ENCODE results near the gene IQGAP3. TPM values are rescaled to one million over a fixed set of nuclear protein-coding genes. Genes with fewer than 3 reads are reported as not detected.
"Not testable (repeated sequence)": the region's sequence is repeated elsewhere in the genome, so short reads cannot be mapped to it uniquely, and the experiment has no call there.

IQGAP3 gene, protein sequence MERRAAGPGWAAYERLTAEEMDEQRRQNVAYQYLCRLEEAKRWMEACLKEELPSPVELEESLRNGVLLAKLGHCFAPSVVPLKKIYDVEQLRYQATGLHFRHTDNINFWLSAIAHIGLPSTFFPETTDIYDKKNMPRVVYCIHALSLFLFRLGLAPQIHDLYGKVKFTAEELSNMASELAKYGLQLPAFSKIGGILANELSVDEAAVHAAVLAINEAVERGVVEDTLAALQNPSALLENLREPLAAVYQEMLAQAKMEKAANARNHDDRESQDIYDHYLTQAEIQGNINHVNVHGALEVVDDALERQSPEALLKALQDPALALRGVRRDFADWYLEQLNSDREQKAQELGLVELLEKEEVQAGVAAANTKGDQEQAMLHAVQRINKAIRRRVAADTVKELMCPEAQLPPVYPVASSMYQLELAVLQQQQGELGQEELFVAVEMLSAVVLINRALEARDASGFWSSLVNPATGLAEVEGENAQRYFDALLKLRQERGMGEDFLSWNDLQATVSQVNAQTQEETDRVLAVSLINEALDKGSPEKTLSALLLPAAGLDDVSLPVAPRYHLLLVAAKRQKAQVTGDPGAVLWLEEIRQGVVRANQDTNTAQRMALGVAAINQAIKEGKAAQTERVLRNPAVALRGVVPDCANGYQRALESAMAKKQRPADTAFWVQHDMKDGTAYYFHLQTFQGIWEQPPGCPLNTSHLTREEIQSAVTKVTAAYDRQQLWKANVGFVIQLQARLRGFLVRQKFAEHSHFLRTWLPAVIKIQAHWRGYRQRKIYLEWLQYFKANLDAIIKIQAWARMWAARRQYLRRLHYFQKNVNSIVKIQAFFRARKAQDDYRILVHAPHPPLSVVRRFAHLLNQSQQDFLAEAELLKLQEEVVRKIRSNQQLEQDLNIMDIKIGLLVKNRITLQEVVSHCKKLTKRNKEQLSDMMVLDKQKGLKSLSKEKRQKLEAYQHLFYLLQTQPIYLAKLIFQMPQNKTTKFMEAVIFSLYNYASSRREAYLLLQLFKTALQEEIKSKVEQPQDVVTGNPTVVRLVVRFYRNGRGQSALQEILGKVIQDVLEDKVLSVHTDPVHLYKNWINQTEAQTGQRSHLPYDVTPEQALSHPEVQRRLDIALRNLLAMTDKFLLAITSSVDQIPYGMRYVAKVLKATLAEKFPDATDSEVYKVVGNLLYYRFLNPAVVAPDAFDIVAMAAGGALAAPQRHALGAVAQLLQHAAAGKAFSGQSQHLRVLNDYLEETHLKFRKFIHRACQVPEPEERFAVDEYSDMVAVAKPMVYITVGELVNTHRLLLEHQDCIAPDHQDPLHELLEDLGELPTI (N-terminal part only)
- 13.1 TPM for polyA plus RNA-seq (2013, experiment 1 of 2)
- polyA plus RNA-seq (2013, experiment 2 of 2), result 14.0 TPM

DNA sequence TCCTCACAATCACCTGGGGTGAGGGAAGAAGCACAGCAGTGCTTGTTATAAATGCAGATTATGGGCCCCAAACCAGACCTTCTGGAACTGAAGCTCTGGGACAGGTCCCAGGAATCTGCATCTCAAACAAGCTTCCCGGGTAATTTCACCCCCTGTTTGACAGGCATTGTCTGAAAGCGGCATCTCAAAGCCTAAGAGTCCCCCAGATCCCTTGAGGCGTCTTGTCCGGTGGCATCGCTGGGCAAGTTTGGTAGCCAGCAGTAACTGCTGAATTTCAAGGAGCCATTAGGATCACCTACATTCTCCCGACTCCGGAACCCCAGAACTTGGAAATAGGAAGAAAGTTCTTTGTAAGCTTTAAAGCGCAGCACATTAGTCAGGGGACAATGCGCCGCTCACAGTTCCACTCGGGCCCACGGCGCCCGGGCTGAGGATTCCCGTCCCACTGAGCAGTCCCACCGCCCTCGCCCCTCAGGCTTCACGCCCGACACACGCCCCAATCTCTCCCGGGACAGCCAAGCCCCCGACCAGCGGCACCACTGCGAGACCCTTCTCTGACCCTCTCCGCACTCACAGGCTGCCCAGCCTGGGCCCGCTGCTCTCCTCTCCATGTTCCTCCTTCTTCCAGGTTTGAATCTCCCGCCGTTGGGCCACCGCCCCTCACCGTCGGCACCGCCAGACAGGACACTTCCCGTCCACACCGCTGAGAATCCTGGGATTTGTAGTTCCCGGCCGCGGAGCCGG lies at the start of gene IQGAP3:
TSS of gene IQGAP3 (minus strand) at position 647 of the 744 bp plus-strand sequence. CDS start at position 611, 36 bp downstream.
- WGBS, result under 1% methylated on average over 38 of the region's 38 CpGs
- Histone ChIP-seq H3K27me3 (ENCODE audit: insufficient read depth, low read length) (peaks cover 3% of the 10 kb centered on the region; the same call in 1 of the 2 replicates), H3K9ac (ENCODE audit: low read depth, low read length) (peak within 1 kb of the TSS; percentile 67), H3K36me3 (ENCODE audit: insufficient read depth, low read length) (peaks cover 16% of the 10 kb centered on the region), H3K27ac (ENCODE audit: low read depth, low read length) (no peak within 1 kb of the TSS), H3K4me3 (ENCODE audit: low read length) (peak within 1 kb of the TSS; percentile 74), H3K9me3 (ENCODE audit: insufficient read depth, low read depth, low read length) (no peaks in the 10 kb centered on the region), H3K4me1 (ENCODE audit: insufficient read depth, low read length) (peaks cover 6% of the 10 kb centered on the region)

DNA sequence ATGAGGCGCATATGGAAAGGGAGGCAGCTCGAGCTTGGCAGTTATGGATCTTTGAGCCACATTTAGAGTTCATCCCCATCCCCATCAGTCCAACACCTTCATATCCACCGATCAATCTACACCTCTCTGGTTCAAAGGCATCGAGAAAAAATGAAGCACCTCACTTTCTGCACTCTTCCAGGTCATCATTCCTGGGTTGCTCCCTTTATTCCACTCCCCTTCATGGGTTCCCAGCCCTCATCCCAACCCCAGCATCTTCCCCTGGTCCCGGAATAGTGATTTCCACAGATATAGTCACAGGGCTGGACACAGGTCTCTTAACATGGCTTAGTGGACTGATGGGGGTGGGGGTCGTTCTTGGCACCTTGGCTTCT lies 47.2 kb upstream of the IQGAP3 start:
- peaks cover 59% of the 10 kb centered on the region for H3K27me3 ChIP-seq (ENCODE audit: insufficient read depth, low read length)
- no peak overlapping the region for H3K27ac ChIP-seq (ENCODE audit: low read depth, low read length)
- no peak overlapping the region for H3K4me3 ChIP-seq (ENCODE audit: low read length)
- WGBS, result 33% methylated on average over 6 of the region's 6 CpGs
- no peaks in the 10 kb centered on the region for H3K36me3 ChIP-seq (ENCODE audit: insufficient read depth, low read length)
- no peaks in the 10 kb centered on the region for H3K9me3 ChIP-seq (ENCODE audit: insufficient read depth, low read depth, low read length)
- peaks cover 6% of the 10 kb centered on the region; the same call in 1 of the 2 replicates for H3K4me1 ChIP-seq (ENCODE audit: insufficient read depth, low read length)
- no peak overlapping the region for H3K9ac ChIP-seq (ENCODE audit: low read depth, low read length)

DNA sequence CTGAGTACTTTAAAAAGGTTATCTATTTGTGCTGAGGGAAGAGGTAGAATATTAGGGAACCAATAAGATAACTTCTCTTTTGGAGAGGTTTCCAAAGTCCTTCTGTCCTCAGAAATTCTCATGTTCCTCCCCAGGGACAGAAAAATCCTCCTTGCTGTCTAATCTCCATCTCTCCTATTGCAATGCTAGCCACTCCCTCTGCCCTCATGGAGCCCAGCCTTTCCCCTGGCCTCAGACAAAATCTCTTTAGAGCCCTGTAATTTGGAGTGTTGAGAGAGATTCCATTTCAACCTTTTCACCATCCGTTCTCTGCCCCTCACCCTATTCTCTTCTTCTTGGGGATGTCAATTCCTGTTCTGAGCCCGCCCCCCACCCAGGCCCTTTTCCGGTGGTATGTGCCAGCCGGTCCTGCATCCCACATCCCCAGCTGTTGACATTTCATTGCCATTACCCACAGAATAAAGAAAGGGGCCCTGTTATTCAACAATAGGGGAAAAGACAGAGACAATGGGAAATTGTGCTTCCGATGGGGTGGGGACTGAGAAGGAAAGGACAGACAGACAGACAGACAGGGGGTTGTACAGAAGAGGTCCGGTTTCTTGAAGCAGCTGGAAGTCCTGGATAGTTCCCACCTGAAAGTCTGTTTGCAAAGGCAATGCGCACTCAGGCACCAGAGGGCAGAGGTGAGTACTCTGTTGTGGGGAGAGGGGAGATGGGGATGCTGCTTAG lies 46.7 kb upstream of the IQGAP3 start, which contains the start of gene HAPLN2:
TSS of gene HAPLN2 (plus strand) at position 563 of the 729 bp plus-strand sequence. CDS start 4,076 bp downstream, outside the sequence.
- Histone ChIP-seq H3K9me3 (ENCODE audit: insufficient read depth, low read depth, low read length) (no peaks in the 10 kb centered on the region), H3K36me3 (ENCODE audit: insufficient read depth, low read length) (no peaks in the 10 kb centered on the region), H3K27ac (ENCODE audit: low read depth, low read length) (no peak within 1 kb of the TSS), H3K9ac (ENCODE audit: low read depth, low read length) (no peak within 1 kb of the TSS), H3K4me3 (ENCODE audit: low read length) (no peak within 1 kb of the TSS), H3K27me3 (ENCODE audit: insufficient read depth, low read length) (peaks cover 53% of the 10 kb centered on the region), H3K4me1 (ENCODE audit: insufficient read depth, low read length) (peaks cover 6% of the 10 kb centered on the region; the same call in 1 of the 2 replicates)
- 7% methylated on average over 7 of the region's 7 CpGs for WGBS

DNA sequence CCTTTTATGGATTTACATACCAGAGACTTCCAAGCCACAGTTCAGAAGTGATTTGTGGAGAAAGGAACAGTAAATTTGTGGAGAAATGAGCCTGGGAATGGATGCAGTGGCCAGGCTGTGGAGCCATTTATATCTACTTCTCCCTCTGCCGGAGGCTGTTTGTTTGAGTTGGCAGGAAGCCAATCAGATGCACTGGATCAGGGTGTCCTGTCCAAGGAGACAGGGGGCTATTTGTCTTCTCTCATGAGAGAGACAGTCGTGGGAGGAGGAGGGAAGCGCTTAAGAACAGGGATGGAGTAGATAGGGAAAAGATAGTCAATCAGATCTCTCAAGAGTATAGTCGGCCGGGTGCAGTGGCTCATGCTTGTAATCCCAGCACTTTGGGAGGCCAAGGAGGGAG lies 44.1 kb upstream of the IQGAP3 start:
- Histone ChIP-seq H3K36me3 (ENCODE audit: insufficient read depth, low read length) (no peaks in the 10 kb centered on the region), H3K27ac (ENCODE audit: low read depth, low read length) (no peak overlapping the region), H3K4me3 (ENCODE audit: low read length) (no peak overlapping the region), H3K9me3 (ENCODE audit: insufficient read depth, low read depth, low read length) (no peaks in the 10 kb centered on the region), H3K4me1 (ENCODE audit: insufficient read depth, low read length) (peaks cover 6% of the 10 kb centered on the region; the same call in 1 of the 2 replicates), H3K9ac (ENCODE audit: low read depth, low read length) (no peak overlapping the region), H3K27me3 (ENCODE audit: insufficient read depth, low read length) (peaks cover 28% of the 10 kb centered on the region)
- 66% methylated on average over 5 of the region's 5 CpGs for WGBS

DNA sequence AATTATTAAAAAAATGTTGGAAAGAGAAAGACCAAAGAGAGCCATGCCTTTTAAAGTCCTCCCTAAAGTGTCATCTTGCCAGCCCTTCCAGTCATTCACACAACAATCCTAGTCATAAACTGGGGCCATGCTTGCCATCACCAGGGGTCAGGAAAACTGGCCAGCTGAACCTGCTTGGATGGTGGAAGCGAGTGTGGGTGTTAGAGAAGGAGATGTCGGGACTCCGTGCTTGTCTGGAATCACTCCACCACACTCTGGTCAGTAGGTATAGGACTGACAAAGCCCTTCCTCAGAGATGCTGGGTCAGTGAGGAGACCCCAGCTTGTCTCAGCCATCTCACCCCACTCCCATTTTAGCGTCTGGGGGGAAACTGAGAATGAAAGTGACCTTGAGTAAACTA lies 43.6 kb upstream of the IQGAP3 start:
- Histone ChIP-seq H3K9me3 (ENCODE audit: insufficient read depth, low read depth, low read length) (no peaks in the 10 kb centered on the region), H3K9ac (ENCODE audit: low read depth, low read length) (no peak overlapping the region), H3K36me3 (ENCODE audit: insufficient read depth, low read length) (no peaks in the 10 kb centered on the region), H3K4me3 (ENCODE audit: low read length) (no peak overlapping the region), H3K4me1 (ENCODE audit: insufficient read depth, low read length) (peaks cover 6% of the 10 kb centered on the region; the same call in 1 of the 2 replicates), H3K27ac (ENCODE audit: low read depth, low read length) (no peak overlapping the region), H3K27me3 (ENCODE audit: insufficient read depth, low read length) (peaks cover 23% of the 10 kb centered on the region)
- 79% methylated on average over 3 of the region's 4 CpGs for WGBS

DNA sequence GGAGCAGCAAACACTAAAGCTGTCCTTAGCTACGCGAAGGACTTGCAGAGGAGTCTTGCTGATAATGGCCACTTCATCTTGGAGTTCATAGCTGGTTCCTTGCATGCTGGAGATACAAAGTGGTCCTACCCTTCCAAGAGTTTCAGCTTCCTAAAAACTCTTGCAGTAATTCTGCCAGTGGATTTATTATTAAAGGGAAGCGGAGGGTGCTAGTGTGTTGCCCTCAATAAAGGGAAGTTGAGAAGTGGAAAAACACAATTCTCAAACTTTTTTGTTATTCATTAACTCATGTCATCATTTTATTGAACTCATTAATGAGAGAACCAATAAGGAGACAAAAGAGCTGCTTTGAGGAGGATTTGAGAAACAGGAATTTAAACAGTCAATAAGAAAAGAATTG lies 40.3 kb upstream of the IQGAP3 start:
- H3K4me1 ChIP-seq (ENCODE audit: insufficient read depth, low read length), result no peaks in the 10 kb centered on the region
- no peak overlapping the region for H3K27ac ChIP-seq (ENCODE audit: low read depth, low read length)
- 53% methylated on average over 2 of the region's 3 CpGs for WGBS
- H3K36me3 ChIP-seq (ENCODE audit: insufficient read depth, low read length), result no peaks in the 10 kb centered on the region
- H3K4me3 ChIP-seq (ENCODE audit: low read length), result no peak overlapping the region
- no peaks in the 10 kb centered on the region for H3K27me3 ChIP-seq (ENCODE audit: insufficient read depth, low read length)
- no peaks in the 10 kb centered on the region for H3K9me3 ChIP-seq (ENCODE audit: insufficient read depth, low read depth, low read length)
- no peak overlapping the region for H3K9ac ChIP-seq (ENCODE audit: low read depth, low read length)

DNA sequence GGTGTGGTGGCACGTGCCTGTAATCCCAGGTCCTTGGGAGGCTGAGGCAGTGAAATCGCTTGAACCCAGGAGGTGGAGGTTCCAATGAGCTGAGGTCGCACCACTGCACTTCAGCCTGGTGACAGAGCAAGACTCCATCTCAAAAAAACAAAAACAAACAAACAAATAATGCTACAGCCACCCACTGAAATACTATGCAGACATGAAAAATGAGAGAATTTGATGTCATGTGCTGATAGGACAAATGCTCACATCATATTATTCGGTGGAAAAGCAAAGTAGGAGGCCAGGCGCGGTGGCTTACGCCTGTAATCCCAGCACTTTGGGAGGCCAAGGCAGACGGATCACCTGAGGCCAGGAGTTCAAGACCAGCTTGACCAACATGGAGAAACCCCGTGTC lies 37.7 kb upstream of the IQGAP3 start:
- not testable (repeated sequence) for H3K36me3 ChIP-seq (ENCODE audit: insufficient read depth, low read length); H3K9ac ChIP-seq (ENCODE audit: low read depth, low read length); H3K27me3 ChIP-seq (ENCODE audit: insufficient read depth, low read length); H3K27ac ChIP-seq (ENCODE audit: low read depth, low read length); H3K4me1 ChIP-seq (ENCODE audit: insufficient read depth, low read length); H3K4me3 ChIP-seq (ENCODE audit: low read length); H3K9me3 ChIP-seq (ENCODE audit: insufficient read depth, low read depth, low read length)
- 93% methylated on average over 9 of the region's 9 CpGs for WGBS

DNA sequence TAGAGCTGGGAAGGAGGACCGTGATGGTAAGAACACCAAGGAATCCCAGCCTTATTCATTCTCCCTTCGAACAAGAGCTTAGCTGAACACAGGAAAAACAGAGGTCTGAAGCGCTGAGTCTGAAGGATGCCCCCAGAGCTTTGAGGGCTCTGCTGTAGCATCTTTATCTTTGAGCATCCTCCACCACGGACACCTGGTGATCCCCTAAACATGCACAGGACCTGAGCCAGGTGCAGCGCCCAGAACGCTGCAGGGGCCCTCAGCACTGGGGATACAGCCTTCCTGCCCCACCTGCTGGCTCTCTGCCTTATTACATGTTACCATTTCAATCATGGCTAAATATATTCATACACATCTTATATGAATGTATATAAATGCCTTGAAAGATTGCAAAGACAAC lies 36.6 kb upstream of the IQGAP3 start:
- Histone ChIP-seq H3K4me1 (ENCODE audit: insufficient read depth, low read length) (no peaks in the 10 kb centered on the region), H3K4me3 (ENCODE audit: low read length) (no peak overlapping the region), H3K27me3 (ENCODE audit: insufficient read depth, low read length) (no peaks in the 10 kb centered on the region), H3K36me3 (ENCODE audit: insufficient read depth, low read length) (no peaks in the 10 kb centered on the region), H3K9ac (ENCODE audit: low read depth, low read length) (no peak overlapping the region), H3K27ac (ENCODE audit: low read depth, low read length) (no peak overlapping the region), H3K9me3 (ENCODE audit: insufficient read depth, low read depth, low read length) (no peaks in the 10 kb centered on the region)
- WGBS, result 56% methylated on average over 6 of the region's 6 CpGs

DNA sequence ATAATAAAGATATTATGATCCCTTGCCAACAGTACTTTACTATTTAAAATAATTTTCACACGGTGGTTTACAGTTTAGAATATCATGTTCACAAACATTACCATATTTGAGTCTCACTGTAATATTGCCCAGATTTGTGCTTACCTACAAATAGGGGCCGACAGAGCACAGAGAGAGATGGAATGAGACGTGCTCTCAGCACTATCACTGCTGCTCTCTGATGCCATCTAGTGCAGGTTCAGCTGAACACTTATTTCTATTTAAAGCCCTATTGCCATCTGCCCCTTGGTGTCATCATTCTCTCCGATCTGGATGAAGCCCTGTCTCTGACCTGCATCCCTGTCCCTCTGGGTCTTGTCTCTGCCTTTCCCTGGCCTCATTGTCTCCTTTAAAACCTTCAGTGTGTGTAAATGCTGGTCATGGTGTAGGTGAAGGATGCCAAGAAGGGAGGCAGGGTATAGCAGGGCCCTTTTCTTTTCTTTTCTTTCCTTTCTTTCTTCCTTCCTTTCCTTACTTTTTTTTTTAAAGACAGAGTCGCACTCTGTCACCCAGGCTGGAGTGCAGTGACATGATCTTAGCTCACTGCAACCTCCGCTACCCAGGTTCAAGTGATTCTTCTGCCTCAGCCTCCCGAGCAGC lies 35.8 kb upstream of the IQGAP3 start:
- no peak overlapping the region for H3K27ac ChIP-seq (ENCODE audit: low read depth, low read length)
- no peak overlapping the region for H3K9ac ChIP-seq (ENCODE audit: low read depth, low read length)
- H3K4me3 ChIP-seq (ENCODE audit: low read length), result no peak overlapping the region
- no peaks in the 10 kb centered on the region for H3K27me3 ChIP-seq (ENCODE audit: insufficient read depth, low read length)
- no peaks in the 10 kb centered on the region for H3K36me3 ChIP-seq (ENCODE audit: insufficient read depth, low read length)
- no peaks in the 10 kb centered on the region for H3K4me1 ChIP-seq (ENCODE audit: insufficient read depth, low read length)
- no peaks in the 10 kb centered on the region for H3K9me3 ChIP-seq (ENCODE audit: insufficient read depth, low read depth, low read length)
- WGBS, result 42% methylated on average over 7 of the region's 7 CpGs
